Right renal pelvis (tissue), 4 donors: Measurements from ENCODE around the gene PRSS35. TPM values are rescaled to one million over a fixed set of nuclear protein-coding genes. Genes with fewer than 3 reads are reported as not detected.
"Not testable (repeated sequence)": the region's sequence is repeated elsewhere in the genome, so short reads cannot be mapped to it uniquely, and the experiment has no call there.

Experiments used
- DNase-seq, 4 donors: peaks; one replicate each; pipeline ENCODE4 v3.0.0-alpha.2; 2013; ENCODE audit warnings: low read depth in 4 of 4, low spot score in 3 of 4, missing footprints in 1 of 4
- polyA plus RNA-seq, 4 donors: library from polyadenylated mRNA; unstranded; fragments of 120-200 nt; gene quantifications; one replicate each; pipeline ENCODE4 v1.2.1, GENCODE V29; 2013; ENCODE audit not compliant: insufficient read length in 4 of 4

PRSS35 gene, protein sequence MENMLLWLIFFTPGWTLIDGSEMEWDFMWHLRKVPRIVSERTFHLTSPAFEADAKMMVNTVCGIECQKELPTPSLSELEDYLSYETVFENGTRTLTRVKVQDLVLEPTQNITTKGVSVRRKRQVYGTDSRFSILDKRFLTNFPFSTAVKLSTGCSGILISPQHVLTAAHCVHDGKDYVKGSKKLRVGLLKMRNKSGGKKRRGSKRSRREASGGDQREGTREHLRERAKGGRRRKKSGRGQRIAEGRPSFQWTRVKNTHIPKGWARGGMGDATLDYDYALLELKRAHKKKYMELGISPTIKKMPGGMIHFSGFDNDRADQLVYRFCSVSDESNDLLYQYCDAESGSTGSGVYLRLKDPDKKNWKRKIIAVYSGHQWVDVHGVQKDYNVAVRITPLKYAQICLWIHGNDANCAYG
- polyA plus RNA-seq, result 10 to 100 TPM; 42.8 to 48.6 (median 47.0) TPM

DNA sequence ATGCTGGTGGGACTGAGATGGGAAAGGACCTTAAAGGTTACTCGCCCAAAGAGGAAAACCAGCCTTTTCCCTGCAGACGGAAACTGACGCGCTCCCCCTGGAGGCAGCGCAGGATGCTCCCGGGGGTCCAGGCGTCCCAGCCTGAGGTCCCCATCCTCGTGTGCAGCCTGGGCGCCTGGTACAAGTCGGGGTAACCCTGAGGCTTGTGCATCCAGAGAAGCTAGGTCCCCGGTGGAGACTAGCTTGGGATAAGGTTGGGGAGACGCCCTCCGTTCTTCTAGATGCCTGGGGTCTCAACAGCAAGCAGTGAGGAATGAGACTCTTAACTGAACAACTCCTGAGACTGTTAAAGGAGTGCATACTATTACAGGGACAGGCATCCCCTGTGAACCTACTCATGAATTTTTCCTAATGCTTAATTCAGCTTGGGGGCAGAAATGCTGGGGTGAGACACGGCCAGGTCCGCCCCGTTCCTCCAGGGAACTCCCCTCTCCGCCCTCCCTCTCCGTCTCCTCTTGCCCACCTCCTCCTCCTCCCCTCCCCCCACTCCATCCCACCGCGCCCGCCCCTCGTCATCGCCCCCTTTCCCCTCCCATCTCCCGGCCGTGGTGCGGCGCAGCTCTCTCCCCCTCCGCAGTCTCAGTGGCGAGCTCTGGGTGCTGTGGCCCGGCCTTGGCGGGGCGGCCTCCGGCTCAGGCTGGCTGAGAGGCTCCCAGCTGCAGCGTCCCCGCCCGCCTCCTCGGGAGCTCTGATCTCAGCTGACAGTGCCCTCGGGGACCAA, at the start of gene PRSS35:
TSS of gene PRSS35 (plus strand) at position 634 of the 781 bp plus-strand sequence. CDS start 10,908 bp downstream, outside the sequence.
- DNase-seq, result peak in 2 of 4 donors; percentile 39 to 43

DNA sequence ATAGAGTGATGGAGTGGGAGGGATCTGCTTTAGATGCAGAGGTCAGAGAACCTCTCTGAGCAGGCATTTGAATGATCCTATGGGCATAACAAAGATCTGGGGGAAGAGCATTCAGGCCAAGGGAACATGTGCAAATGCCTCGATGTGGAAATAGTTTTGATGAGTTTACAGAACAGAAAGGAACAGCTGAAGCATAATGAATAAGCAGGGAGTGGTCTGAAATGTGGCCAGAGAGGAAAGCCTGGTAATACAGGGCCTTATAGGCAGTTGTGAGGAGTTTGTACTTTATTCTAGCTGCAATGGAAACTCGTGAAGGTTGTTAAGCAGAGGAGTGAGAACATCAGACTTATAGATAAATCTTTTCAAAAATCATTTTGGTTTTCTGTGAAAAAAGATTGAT, 48.4 kb upstream of the PRSS35 start:
- no peak for DNase-seq

DNA sequence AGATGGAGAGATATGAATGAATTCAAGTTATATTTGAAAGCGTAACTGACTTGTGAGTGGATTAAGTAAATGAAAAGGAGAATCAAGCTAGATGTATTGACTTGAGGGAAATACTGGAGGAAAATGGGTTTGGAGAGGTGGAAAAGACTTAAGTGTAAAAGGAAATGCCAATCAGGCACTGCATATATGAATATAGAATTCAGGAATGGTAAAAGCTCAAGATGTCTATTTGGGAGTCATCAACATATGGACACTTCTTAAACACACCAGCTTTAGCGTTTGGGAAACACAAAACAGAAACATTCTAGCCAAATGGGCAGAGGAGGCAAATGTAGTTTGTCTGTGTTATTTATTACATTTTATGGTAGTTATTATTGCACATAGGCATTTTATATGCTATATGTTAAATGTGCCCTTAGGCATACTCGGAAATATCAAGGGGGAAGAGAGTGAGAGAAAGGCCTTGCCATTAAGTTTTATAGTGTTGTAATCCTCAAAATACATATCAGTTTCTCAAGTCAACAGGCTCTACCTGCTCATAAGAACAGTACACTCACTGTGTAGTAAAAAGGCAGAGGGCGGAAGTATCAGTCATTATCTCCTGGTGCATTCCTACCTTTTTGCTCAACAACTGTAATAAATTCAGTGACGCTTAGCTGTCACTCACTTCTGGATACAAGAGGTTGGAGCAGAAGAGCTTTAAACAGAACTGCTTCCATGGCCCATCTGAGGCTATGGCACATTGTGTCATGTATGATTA, 47.8 kb upstream of the PRSS35 start:
- no peak for DNase-seq

DNA sequence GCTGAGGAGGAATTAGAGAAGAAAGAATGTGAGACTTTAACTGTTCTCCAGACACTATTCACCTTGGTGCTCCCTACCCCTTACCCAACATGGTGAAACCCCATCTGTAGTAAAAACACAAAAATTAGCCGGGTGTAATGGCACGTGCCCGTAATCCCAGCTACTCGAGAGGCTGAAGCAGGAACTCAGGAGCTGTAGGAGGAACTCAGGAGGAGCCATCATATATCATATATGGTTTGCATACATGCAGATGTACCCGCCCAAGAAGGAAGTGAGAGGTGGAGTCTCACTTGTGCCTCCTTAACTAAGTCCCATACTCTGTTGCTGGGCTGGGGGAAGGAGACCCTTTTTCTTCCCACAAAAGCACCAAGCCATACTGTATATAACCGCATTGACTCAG, 46.0 kb upstream of the PRSS35 start:
- no peak for DNase-seq

DNA sequence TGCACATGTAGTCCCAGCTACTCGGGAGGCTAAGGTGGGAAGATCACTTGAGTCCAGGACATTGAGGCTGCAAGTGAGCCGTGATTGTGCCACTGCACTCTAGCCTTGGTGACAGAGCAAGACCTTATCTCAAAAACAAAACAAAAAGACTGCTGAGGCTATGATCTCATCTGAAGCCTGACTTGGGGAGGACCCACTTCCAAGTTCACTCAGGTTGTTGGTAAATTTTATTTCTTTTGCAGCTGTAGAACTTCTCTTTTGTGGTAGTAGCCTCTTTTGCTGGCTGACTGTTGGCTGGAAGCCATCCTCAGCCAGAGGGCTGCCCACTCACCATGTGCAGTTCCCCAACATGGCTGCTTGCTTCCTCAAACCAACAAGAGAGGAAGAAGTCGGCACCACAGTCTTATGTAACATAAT, 44.7 kb upstream of the PRSS35 start:
- no peak for DNase-seq

DNA sequence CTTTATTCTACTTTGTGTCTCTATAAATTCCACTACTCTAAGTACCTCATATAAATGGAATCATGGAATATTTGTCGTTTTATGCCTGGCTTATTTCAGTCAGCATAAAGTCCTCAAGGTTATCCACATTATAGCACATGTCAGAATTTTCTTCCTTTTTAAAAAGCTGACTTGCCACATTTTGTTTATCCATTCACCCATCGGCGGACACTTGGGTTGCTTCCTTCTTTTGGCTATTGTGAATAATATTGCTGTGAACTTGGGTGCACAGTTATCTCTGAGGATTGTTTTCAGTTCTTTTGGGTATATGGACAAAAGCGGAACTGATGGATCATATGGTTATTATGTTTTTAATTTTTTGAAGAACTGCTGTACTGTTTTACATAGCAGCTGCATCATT, 42.3 kb upstream of the PRSS35 start:
- DNase-seq, result no peak

DNA sequence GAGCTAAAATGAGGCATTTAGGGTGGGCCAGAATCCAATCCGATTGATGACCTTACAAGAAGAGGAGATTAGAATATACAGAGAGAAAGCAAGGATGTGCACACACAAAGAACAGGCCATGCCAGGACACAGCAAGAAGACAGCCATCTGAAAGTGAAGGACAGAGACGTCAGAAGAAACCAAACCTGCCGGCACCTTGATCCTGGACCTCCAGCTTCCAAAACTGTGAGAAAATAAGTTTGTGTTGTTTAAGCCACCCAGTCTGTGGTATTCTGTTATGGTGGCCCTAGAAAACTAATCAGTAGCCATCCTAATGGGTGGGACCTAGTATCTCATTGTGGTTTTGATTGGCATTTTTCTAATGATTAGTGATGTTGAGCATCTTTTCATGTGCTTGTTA, 41.7 kb upstream of the PRSS35 start:
- no peak for DNase-seq

DNA sequence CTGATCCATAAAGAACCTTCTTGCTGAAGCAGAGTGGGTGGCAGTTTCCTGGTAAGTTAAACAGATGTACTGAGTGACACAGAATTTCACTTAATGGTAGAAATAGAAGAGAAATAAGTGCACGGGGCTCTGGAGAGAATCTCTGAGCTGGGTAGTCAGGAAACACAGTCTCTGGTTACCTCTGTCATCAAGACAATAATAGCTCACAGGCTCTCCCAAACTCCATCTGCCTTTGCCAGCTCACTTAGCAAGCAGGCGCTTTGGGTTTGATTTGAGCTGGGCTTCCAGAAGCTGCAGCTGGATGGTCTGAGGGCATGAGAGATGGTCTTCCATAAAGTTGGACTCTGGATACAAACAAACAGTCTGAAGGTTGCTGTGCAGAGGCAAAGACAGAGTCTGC, 39.6 kb upstream of the PRSS35 start:
- no peak for DNase-seq

DNA sequence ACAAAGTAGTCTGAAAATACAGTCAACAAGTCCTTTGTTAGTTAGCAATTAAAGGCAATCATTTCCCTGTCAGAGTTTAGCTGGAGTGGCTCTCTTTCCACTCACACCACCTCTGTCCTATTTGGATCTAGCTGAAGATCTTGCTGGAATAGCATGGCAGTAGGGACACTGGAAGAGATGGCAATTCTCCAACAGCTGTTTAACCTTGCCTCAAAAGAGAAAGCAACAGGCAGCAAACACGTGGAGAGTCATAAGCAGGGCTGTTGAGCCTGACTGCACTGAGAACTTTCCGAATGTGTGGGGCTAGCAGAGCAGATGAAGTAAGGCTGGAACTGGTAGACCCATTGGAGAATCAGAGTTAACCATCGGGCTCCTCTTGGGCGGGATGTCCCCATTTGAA, 38.0 kb upstream of the PRSS35 start:
- no peak for DNase-seq

DNA sequence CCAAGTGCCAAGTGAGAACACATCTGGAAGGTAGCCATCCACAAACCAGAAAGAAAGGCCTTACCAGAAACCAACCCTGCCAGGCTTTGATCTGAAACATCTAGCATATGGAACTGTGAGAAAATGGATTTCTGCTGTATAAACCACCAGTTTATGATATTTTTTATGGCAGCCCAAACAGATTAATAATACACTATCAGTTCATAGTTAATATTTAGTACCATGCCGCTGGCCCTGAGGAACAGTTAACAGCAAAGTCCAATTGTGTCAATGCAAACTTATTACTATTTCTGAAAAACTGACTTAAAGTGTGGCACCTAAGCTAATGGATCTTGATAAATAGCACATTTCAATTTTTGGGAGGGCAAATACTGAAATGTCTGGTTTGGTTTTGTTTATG, 35.4 kb upstream of the PRSS35 start:
- no peak for DNase-seq

DNA sequence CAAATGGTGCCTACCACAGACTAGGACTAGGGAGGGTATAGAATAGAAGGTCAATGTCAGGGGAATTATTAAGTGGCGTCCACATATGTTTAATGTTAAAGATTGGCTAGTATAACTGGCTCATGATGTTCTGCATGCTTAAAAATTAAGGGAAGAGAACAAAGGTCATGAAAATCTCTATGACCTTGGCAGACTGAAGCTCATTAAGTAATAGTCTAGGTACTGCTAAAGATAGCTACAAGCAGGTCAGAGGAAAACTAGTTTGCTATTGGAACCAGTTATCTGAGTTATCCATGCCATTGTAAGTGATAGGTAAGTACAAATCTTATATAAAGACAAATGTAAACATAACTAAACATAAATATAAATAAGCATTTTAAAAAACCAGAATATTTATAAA, 32.9 kb upstream of the PRSS35 start:
- DNase-seq, result no peak

DNA sequence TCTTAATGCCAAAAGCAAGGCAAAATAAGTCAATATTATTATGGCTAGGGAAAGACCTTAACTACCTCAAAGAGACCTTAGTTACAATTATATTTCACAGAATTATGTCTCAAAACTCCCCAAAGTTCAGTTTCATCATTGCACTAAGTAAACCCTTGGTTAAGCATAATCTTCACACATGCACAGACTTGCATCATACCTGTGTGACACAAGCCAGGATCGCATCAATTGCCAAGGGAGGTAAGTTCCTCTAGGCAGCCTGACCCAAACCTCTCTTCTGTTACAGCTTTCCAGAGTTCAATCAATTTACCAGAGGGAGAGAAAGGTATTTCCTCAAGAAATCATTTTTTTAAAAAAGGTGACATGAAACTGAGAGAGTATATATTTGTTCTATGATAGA, 31.9 kb upstream of the PRSS35 start:
- DNase-seq, result no peak

DNA sequence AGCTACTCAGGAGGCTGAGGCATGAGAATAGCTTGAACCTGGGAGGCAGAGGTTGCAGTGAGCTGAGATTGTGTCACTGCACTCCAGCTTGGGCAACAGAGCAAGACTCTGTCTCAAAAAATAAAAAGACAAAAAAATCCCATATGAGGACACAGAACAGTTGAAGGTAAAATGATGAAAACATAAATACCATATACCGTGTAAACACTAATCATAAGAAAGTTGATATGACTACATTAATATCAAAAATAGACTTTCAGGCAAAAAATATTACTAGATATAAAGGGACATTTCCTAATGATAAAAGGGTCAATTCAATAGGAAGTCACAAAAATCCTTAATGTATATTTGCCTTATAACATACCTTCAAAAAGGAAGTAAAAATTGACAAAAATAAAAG, 30.4 kb upstream of the PRSS35 start:
- not testable (repeated sequence) for DNase-seq

DNA sequence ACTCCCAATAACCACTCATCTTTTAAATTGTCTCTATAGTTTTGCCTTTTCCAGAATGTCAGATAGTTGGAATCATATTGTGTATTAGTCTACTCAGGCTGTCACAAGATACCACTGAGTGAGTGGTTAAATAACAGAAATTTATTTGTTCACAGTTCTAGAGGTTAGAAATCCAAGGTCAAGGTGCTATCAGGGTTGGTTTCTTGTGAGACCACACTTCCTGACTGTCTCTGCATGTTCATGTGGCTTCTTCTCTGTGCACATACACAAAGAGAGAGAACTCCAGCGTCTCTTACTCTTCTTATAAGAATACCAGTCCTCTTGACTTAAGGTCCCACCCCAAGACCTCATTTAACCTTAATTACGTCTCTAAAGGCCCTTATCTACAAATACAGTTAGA, 23.9 kb upstream of the PRSS35 start:
- DNase-seq, result no peak

DNA sequence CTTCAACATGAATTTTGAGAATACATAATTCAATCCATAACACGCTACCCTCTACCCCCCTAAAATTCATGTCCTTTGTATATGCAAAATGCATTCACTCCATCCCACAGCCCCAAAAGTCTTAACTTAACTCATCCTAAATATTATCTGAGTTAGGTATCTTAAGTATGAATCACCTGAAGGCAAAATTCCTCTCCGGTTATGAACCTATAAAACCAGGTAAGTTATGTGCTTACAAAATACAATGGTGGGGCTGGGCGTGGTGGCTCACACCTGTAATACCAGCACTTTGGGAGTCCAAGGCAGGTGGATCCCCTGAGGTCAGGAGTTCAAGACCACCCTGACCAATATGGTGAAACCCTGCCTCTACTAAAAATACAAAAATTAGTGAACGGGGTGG, 23.5 kb upstream of the PRSS35 start:
- no peak for DNase-seq

DNA sequence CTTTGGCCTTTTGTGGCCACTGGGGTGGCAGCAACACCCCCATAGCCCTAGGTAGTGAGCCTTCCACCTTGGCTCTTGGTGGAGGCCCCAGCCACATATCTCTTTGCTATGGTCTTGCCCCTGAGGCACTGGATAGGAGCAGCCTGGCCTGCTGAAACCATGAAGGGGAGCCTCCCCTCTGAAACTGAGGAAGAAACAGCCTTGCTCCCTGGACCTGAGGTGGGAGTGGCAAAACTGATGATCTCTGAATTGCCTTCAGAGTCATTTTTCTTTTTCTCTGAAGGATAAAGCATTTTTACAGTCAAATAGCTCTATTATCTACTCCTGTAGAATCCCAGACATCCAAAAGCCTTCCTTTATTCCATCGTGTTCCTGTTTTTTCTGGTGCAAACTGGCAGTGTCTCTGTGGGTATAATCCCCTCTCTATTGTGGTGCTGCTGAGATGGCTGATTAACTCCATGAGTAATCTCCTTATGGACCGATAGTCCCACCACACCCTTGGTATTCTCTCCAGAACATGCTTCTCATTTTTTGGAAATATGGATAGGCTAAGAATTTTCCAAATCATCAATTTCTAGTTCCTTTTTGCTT, 22.0 kb upstream of the PRSS35 start:
- no peak for DNase-seq

DNA sequence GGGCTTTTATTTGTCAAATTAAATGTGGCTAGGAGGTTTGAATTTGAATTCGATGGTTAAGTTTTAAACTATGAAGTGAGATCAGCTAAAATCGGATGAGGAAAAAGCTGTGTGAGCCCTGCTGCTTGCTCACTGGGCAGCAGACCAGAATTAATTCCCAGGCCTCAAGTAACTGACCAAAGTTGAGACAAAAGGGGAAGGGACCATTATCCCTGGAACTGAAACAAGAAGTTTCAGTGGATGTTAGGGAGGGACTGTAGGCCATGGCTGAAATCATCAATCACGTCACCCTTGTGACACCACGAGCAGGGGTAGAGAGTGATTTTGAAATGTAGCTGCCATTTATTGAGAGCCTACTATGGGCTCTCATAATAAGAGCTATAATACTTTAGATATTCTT, 7.0 kb upstream of the PRSS35 start:
- DNase-seq, result no peak

DNA sequence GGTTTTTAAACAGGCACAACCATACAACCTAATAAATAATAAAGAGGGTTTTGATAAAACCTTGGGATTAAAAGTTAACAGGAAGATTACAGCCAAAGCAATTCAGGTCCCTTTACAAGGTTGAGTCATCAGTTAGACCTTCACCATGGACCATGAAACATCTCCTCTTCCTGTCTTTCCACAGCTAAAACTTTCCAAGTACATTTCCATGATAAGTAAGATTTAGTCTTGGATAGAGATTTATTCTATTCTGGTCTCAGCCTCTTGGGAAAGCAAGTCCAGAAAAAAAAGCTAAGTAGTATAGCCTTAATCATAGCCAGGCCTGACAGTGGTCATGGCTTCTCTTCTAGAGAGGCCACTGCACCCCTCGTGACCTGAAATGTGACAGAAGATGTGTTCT, 2.9 kb upstream of the PRSS35 start:
- no peak for DNase-seq

DNA sequence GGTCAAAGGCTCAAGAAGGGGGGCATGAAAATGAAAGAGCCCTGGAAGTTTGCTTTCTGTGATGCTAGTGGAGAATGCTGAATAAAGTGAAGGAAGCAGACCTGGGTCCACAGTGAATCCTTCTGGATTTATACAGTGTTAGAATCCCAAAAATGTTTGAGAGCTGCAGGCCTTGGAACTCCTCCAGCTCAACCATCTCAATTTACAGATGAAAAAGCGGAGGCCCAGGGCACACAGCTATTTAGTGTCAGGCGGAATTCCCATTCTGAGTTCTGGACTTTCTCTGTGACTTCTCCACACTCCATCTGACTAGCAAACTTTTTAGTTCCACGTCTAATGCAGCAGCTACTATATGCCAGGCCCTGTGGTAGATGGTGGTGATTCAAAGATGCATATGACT, 1.5 kb upstream of the PRSS35 start:
- DNase-seq, result no peak

DNA sequence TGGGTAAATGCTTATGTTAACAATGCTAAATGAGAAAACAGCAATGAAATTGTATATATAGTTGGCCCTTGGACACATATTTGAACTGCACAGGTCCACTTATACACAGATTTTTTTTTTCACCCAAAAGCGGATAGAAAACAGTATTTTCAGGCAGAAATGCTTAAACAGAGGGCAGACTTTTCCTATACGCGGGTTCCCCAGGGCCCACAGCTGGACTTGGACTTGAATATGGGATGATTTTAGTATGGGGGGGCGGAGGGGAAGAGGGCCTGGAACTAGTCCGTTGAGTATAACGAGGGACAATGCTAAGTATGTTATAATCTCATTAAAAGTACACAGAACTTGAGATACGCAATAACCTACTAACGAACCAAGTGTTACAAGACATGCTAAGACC, 1.1 kb upstream of the PRSS35 start:
- DNase-seq, result no peak

DNA sequence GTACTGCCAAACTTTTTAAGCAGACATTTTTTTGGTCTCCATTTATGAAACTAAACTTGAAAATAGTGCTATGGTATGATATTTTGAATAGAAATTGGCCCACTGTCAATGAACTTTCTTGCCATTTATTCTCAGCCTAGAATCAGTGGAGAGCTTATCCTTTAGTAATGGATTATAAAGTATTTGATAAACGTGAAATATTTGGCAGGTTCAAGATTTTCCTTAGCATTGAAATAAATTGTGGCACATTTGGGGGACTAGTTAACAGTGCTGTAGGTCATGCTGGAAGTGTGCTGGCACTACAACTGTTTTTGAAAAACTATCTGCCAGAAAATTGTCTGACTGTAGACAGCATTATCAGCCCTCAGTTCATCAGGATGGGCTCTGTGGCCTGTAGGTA, 2.1 kb downstream of the PRSS35 start:
- DNase-seq, result no peak
